Measurements from ENCODE around the gene PRKD2.
A peak's percentile ranks its signal among the peaks of the same experiment; 100 is the strongest.

The PRKD2 gene

GRCh38 chr19:46640656-46641055 lies 76.3 kb downstream of the PRKD2 start:
- H3K4me3 ChIP-seq (ENCODE audit: low read depth, low read length): no peak overlapping the region
- no peak for DNase-seq (ENCODE audit: low read depth)
- TF ChIP-seq, protein P1, sequence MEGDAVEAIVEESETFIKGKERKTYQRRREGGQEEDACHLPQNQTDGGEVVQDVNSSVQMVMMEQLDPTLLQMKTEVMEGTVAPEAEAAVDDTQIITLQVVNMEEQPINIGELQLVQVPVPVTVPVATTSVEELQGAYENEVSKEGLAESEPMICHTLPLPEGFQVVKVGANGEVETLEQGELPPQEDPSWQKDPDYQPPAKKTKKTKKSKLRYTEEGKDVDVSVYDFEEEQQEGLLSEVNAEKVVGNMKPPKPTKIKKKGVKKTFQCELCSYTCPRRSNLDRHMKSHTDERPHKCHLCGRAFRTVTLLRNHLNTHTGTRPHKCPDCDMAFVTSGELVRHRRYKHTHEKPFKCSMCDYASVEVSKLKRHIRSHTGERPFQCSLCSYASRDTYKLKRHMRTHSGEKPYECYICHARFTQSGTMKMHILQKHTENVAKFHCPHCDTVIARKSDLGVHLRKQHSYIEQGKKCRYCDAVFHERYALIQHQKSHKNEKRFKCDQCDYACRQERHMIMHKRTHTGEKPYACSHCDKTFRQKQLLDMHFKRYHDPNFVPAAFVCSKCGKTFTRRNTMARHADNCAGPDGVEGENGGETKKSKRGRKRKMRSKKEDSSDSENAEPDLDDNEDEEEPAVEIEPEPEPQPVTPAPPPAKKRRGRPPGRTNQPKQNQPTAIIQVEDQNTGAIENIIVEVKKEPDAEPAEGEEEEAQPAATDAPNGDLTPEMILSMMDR (IDR thresholded peaks at IDR 0.05; ENCODE audit: low read depth, low read length, missing control alignments): no peak

DNA sequence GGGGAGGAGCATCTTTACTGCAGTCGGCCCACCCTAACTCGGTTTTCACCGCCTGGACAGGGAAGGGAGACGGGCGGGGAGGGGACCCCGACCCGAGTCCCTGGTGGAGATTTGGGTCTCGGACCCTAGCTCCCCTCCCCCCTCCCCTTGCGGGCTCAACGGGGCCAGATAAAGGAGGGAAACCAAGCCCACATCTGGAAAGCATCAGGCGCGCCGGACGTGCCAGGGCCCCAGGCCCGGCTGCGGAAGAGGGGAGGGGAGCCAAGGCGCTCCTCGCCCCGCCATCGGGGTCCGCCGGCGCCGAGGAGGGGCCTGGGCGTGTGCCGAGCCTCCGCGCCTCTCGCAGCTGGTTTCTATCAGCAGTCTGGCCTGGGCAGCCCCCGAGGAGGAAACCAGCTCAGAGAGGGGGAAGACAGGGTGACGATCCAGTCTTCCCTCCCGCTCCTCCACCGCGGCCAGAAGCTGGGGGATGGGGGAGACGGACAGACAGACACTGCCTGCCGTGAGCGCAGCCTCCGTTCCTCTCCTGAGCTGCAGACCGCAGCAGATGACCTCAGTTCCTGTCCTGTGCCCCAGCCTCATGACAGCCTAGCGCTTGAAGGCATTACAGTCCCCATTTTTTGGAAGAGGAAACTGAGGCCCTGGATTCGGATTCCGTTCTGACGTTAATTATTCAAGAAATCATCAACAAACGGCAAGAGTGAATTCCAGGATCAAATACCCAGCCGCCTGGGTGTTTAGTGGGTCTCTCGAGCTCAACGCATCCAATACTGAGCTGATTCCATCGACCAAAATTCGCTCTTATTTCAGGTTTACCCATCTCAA lies 77.3 kb downstream of the PRKD2 start:
- TF ChIP-seq, protein P1 (IDR thresholded peaks at IDR 0.05; ENCODE audit: low read depth, low read length, missing control alignments): no peak
- no peak for DNase-seq (ENCODE audit: low read depth)
- peak overlapping the region; percentile 48 for H3K4me3 ChIP-seq (ENCODE audit: low read depth, low read length)

DNA sequence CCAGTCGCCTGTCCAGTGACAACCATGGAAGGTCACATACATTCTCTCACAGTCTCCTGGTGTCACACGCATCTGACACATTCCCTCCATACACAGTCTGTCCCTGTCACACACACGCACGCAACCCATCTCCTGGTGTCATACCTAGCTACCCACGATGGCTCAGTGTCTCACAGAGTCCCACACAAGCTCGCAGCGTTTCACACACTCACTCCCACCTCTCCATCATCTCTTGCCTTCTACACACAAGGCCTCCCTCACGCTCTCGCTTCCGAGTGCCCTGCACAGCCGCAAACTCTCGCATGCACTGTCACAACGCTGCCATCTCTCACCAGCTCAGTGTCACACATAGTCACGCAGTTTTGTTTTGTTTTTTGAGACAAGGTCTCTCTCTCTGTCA lies 79.7 kb downstream of the PRKD2 start:
- TF ChIP-seq, protein P1 (IDR thresholded peaks at IDR 0.05; ENCODE audit: low read depth, low read length, missing control alignments): no peak
- DNase-seq (ENCODE audit: low read depth): no peak
- no peak overlapping the region for H3K4me3 ChIP-seq (ENCODE audit: low read depth, low read length)

- TF ChIP-seq, protein P1 (IDR thresholded peaks at IDR 0.05; ENCODE audit: low read depth, low read length, missing control alignments): no peak
- no peak within 1 kb of the TSS for H3K4me3 ChIP-seq (ENCODE audit: low read depth, low read length)
Measured at GRCh38 chr19:46635920-46636761, 80.8 kb downstream of the PRKD2 start, which contains the start of gene GNG8. Gene GNG8, minus strand, starts transcription at chr19:46636202. Its CDS starts 1,520 bp downstream, at chr19:46634682.

DNA sequence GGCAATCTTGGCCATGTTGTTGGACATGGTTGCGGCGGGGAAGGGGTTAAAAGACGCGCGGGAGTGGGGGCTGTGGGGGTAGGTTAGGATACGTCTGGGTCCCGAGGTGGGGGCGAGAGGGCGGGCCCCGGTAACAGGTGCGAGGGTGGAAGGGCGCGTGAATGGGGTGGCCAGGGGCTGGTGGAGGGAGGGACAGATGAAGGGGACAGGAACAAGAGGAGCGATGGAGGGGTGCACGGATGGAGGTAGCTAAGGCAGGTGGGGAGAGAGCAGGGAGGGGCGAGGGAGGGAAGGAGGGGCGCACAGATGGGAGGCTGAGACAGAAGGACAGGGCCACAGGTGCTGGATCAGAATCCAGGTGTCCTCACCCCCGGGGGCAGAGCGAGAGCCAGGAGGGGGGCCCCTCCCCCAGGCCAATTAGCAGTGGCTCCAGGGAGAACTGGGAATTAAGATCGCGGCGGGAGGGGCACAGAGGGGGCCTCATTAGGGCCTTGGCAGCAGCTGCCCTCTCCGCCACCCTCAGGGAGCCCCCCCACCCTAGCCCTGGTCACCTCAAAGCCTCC lies 82.2 kb downstream of the PRKD2 start:
- no peak overlapping the region; the same call in 1 of the 2 replicates for H3K4me3 ChIP-seq (ENCODE audit: low read depth, low read length)
- TF ChIP-seq, protein P1 (IDR thresholded peaks at IDR 0.05; ENCODE audit: low read depth, low read length, missing control alignments): no peak
- DNase-seq (ENCODE audit: low read depth): no peak

More at GRCh38 chr19:46635920-46636761, 80.8 kb downstream of the PRKD2 start, which contains the start of gene GNG8:
- no peak for DNase-seq (ENCODE audit: low read depth)

DNA sequence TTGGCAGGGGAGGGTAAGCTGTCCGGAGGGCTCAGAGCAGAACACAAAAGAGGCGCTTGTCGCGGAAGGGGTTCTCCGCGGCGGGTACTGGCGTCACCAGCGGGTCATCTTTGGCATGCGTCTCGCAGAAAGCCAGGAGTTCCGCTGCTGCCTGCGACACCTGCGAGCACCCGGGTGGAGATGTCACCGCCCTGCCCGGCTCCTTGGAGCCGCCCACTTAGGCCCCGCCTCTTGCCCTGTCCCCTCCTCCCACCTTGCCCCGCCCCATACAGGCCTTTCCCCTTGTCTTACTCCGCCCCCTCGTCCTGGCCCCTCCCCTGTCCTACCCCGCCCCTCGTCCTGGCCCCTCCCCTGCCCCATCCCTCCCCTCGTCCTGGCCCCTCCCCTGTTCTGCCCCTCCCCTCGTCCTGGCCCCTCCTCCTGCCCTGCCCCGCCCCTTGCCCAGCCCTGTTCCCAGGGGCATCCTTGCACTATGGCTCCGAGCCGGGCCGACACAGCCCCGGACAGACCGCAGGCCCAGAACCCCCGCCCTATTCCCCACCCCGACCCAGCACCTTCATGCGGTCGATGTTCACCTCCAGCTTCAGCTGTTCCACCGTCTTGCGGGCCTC lies 82.8 kb downstream of the PRKD2 start:
- TF ChIP-seq, protein P1 (IDR thresholded peaks at IDR 0.05; ENCODE audit: low read depth, low read length, missing control alignments): no peak
- DNase-seq (ENCODE audit: low read depth): peak; percentile 64
- peak overlapping the region; percentile 34 for H3K4me3 ChIP-seq (ENCODE audit: low read depth, low read length)

Measured in GM12864 (cell line).